ENCODE data around the gene PPP1R13B.

Gene PPP1R13B

GRCh38 chr14:103705118-103705503, 142.3 kb downstream of the PPP1R13B start:
- TF ChIP-seq CTCF (IDR thresholded peaks at IDR 0.05; ENCODE audit: low read depth, low read length, missing control alignments), result no peak
- DNase-seq (ENCODE audit: extremely low read depth, low read depth), result no peak
- H3K4me3 ChIP-seq (replicated peaks; ENCODE audit: low read depth, low read length), result no peak overlapping the region

GRCh38 chr14:103704708-103705107, 142.7 kb downstream of the PPP1R13B start:
- DNase-seq (ENCODE audit: extremely low read depth, low read depth), result no peak
- no peak for TF ChIP-seq CTCF (IDR thresholded peaks at IDR 0.05; ENCODE audit: low read depth, low read length, missing control alignments)
- no peak overlapping the region for H3K4me3 ChIP-seq (replicated peaks; ENCODE audit: low read depth, low read length)

- no peak overlapping the region for H3K4me3 ChIP-seq (replicated peaks; ENCODE audit: low read depth, low read length)
- DNase-seq (ENCODE audit: extremely low read depth, low read depth), result no peak
- TF ChIP-seq CTCF (IDR thresholded peaks at IDR 0.05; ENCODE audit: low read depth, low read length, missing control alignments), result no peak
Measured at GRCh38 chr14:103703433-103704385, 143.7 kb downstream of the PPP1R13B start.

GRCh38 chr14:103702497-103703432, 144.6 kb downstream of the PPP1R13B start:
- TF ChIP-seq CTCF (IDR thresholded peaks at IDR 0.05; ENCODE audit: low read depth, low read length, missing control alignments), result no peak
- no peak overlapping the region for H3K4me3 ChIP-seq (replicated peaks; ENCODE audit: low read depth, low read length)
- no peak for DNase-seq (ENCODE audit: extremely low read depth, low read depth)

- DNase-seq (ENCODE audit: extremely low read depth, low read depth), result no peak
- no peak for TF ChIP-seq CTCF (IDR thresholded peaks at IDR 0.05; ENCODE audit: low read depth, low read length, missing control alignments)
- no peak overlapping the region for H3K4me3 ChIP-seq (replicated peaks; ENCODE audit: low read depth, low read length)
Measured at GRCh38 chr14:103702095-103702494, 145.3 kb downstream of the PPP1R13B start.

- H3K4me3 ChIP-seq (replicated peaks; ENCODE audit: low read depth, low read length), result no peak overlapping the region
- DNase-seq (ENCODE audit: extremely low read depth, low read depth), result no peak
Measured at GRCh38 chr14:103700753-103701490, 146.5 kb downstream of the PPP1R13B start.

More at GRCh38 chr14:103700753-103701490, 146.5 kb downstream of the PPP1R13B start:
- no peak for TF ChIP-seq CTCF (IDR thresholded peaks at IDR 0.05; ENCODE audit: low read depth, low read length, missing control alignments)

All from HFF-Myc (cell line).